Measurements from ENCODE around the gene SLC29A2.

SLC29A2 gene, protein sequence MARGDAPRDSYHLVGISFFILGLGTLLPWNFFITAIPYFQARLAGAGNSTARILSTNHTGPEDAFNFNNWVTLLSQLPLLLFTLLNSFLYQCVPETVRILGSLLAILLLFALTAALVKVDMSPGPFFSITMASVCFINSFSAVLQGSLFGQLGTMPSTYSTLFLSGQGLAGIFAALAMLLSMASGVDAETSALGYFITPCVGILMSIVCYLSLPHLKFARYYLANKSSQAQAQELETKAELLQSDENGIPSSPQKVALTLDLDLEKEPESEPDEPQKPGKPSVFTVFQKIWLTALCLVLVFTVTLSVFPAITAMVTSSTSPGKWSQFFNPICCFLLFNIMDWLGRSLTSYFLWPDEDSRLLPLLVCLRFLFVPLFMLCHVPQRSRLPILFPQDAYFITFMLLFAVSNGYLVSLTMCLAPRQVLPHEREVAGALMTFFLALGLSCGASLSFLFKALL

GRCh38 chr11:66371627-66372415 is at the start of gene SLC29A2:
SLC29A2 (minus strand) TSS chr11:66371760; CDS start chr11:66371591, 169 bp downstream.
- peak; percentile 90 for DNase-seq (ENCODE audit: low read depth)
- H3K4me3 ChIP-seq (ENCODE audit: low read depth, low read length), result peak within 1 kb of the TSS; percentile 91
- no peak for TF ChIP-seq CTCF (IDR thresholded peaks at IDR 0.05; ENCODE audit: insufficient read depth, low read depth, low read length, missing control alignments)

GRCh38 chr11:66420671-66421476 is 49.3 kb upstream of the SLC29A2 start, which contains the start of gene NPAS4:
NPAS4 (plus strand) TSS chr11:66421035; CDS start chr11:66421180, 145 bp downstream.
- DNase-seq (ENCODE audit: low read depth), result no peak
- H3K4me3 ChIP-seq (ENCODE audit: low read depth, low read length), result no peak within 1 kb of the TSS
- no peak for TF ChIP-seq CTCF (IDR thresholded peaks at IDR 0.05; ENCODE audit: insufficient read depth, low read depth, low read length, missing control alignments)

- H3K4me3 ChIP-seq (ENCODE audit: low read depth, low read length), result no peak overlapping the region
- DNase-seq (ENCODE audit: low read depth), result no peak
These were observed 48.3 kb upstream of the SLC29A2 start for GRCh38 chr11:66419825-66420224.

DNA sequence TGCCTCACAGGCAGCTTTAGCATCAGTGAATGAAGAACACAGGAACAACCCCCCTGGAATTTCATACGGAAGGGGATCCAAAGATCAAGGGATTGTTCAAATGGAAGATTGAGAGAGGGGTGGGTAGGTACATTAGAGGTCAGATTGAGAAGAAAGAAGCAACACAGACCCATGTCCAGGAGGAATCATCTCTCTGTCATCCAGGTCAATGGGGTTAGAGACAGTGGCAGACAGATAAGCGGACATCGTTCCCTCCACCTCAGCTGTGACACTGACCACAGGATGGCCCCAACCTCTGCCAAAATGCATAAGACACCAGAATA is 47.4 kb upstream of the SLC29A2 start:
- no peak for TF ChIP-seq CTCF (IDR thresholded peaks at IDR 0.05; ENCODE audit: insufficient read depth, low read depth, low read length, missing control alignments)
- H3K4me3 ChIP-seq (ENCODE audit: low read depth, low read length), result no peak overlapping the region
- no peak for DNase-seq (ENCODE audit: low read depth)

More at GRCh38 chr11:66419825-66420224, 48.3 kb upstream of the SLC29A2 start:
- TF ChIP-seq CTCF (IDR thresholded peaks at IDR 0.05; ENCODE audit: insufficient read depth, low read depth, low read length, missing control alignments), result no peak

GRCh38 chr11:66418168-66418985 is 46.8 kb upstream of the SLC29A2 start:
- no peak overlapping the region for H3K4me3 ChIP-seq (ENCODE audit: low read depth, low read length)
- DNase-seq (ENCODE audit: low read depth), result peak; percentile 57
- TF ChIP-seq CTCF (IDR thresholded peaks at IDR 0.05; ENCODE audit: insufficient read depth, low read depth, low read length, missing control alignments), result peak; percentile 42

GRCh38 chr11:66417000-66417399 is 45.4 kb upstream of the SLC29A2 start:
- H3K4me3 ChIP-seq (ENCODE audit: low read depth, low read length), result no peak overlapping the region
- DNase-seq (ENCODE audit: low read depth), result no peak
- no peak for TF ChIP-seq CTCF (IDR thresholded peaks at IDR 0.05; ENCODE audit: insufficient read depth, low read depth, low read length, missing control alignments)
